Stromal cell of bone marrow (primary cell): Measurements from ENCODE around the gene SLC27A3.

Experiments
- DNase-seq: peaks from one replicate; pipeline ENCODE4 v3.0.0-alpha.2; 2012; ENCODE audit warnings: low read depth

Gene SLC27A3

DNA sequence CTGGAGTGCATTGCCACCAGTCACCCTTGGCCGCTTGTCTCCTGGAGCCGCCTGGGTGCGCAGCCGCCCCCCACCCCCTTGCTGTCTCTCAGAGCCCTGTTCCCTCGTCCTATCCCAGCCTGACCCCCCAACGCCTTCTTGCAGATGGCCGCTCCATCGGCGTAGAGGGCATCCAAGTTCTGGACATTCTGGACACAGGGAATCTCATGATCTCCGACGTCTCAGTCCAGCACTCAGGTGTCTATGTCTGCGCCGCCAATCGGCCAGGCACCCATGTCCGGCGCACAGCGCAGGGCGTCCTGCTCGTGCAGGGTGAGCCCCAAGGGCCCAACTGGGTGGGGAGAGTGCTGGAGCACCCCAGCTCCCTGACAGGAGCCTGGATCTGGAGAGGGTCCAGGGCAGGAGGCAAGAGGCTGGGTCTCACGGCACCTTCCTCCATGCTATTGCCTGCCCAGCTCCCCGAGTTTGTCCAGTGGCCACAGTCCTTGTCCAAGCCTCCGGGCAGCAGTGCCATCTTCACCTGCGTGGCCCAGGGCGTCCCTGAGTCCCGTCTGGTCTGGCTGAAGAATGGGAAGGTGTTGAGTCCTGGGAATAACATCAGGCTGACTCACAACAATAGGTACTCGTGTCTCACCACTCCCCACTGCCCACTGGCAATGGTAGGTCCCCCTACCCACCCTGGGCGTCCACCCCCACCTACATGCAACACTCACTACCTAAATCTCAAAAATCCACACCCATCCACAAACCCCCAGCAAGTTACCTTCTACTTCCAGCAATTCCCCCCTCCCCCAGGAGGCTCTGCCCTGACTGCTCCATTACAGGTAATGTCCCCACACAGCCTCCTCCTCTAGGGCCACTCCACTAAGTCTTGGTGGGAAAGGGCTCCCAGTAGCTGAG, 24.6 kb downstream of the SLC27A3 start:
- DNase-seq = no peak

DNA sequence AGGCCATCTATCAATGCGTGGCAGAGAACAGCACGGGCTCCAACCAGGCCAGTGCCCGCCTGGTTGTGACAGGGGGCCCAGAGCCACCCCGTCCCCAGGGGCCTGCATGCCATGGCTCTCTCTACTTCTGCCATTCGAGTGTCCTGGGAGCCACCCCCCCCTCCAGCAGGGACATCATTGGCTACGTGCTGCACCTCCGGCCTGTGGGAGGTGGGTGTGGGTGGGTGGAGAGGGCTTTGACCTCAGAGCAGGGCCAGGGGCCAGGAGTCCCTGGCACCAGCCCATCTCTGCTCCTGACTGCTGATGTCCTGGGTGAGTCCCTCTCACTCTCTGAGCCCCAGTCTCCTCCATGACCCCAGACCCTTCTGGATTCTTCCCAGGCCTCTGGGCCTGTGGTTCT, 25.3 kb downstream of the SLC27A3 start:
- no peak for DNase-seq

DNA sequence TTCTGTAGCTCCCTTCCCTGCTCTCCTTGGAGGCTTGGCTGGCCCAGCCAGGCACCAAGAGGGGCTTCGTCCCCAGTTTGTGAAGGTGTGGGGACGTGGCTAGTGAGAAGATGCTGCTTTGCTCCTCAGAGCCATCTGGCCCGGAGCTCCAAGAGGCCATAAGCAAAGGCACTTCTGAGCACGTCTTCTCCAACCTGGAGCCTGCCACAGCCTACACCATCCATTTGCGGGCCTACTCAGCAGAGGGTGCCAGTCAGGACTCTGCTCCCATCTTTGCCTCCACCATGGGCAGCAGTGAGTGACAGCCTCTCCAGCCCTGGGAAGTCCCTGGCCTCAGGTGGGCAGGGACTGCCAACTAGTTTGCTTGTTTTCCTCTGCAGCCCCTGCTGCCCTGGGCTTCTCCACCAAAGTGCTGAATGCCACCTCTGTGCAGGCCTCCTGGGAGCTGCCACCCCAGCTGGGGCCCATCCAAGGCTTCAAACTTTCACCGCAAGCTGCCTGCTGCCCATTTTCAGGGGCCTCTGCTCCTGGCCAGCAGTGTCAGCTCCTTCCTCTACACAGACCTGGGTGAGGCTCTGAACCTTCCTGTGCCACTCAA, 25.9 kb downstream of the SLC27A3 start:
- DNase-seq = no peak

DNA sequence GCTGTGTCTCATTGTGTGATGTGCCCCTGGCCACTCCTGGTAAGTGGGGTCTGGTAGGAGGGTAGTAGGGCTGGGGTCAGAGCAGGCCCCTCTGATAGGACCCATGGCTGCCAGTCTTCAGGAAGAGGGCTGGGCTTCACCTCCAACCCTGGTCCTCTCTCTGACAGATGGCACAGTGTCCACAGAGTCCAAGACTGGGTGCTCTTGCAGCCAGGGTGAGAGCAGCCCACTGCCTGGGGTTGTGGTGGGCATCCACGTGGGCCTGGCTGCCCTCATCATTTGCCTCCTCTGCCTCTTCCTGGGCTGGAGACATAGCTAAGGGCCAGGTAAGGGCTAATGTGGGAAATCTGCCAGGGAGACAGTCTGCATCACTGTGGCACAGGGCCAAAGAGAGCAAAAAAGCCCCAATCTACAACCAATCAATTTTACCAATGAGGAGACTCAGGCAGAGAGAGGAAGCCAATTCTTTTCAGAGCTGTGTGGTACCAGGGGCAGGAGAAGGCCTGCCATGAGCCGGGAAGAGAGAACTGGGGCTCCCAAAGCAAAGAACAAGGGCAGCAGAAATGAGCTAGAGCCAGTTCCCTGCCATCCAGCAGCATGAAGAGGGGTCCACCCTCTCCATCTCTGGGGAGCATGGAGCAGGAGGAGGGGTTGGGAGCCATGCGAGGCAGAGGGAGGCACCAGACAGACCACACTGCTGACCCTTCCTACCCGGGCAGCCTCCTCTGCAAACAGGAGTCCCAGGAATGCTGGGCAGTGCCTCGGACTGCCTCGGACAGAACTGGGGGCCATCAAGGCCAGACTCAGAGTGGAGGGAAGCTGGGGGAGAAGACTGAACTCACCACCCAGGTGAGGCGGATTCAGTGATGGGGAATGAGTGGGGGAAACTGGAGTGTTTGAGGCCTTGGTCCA, 26.8 kb downstream of the SLC27A3 start:
- DNase-seq = no peak

DNA sequence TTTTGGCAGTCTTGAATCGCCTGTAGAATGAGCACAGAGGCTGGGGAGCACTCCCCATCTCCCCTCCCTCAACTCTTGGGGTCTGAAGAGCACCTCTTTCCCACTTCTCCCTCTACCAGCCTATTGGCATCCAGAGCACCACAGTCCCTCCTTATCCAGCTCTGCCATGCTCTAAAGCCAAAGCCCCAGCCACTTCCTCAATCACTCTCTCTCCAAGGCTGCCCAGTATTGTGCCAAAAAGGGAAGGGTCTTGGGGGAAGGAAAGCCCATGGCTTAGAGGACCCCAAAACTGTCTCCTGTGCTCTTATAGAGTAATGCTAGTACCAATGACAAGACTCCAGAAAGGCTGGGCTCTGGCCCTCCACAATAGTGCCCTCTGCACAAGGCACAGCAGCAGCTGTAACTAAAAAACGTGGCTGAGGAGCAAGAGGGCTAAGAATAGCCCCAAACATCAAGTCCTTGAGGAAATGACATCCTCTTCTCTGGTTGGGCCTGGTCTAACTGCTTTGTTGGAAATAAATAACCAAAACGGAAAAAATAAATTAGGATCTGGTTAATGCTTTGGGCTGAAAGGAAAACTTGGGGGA, 28.4 kb downstream of the SLC27A3 start:
- DNase-seq = no peak

DNA sequence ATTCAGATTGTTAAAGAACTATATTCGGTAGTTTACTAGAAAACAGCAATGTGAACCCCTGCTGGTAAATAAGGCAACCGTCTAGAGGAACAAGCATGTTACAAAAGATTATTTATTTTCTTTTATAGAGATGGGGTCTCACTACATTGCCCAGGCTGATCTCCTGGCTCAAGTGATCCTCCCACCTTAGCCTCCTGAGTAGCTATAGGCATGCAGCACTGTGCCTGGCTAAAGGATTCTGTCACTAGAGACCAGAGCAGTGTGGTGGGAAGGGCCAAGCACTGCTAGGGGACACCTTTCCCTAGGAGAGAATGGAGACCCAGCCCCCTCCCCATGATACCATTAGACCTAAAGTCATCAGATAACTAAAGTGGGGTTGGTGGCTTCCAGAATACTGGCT, 28.9 kb downstream of the SLC27A3 start:
- DNase-seq = no peak

DNA sequence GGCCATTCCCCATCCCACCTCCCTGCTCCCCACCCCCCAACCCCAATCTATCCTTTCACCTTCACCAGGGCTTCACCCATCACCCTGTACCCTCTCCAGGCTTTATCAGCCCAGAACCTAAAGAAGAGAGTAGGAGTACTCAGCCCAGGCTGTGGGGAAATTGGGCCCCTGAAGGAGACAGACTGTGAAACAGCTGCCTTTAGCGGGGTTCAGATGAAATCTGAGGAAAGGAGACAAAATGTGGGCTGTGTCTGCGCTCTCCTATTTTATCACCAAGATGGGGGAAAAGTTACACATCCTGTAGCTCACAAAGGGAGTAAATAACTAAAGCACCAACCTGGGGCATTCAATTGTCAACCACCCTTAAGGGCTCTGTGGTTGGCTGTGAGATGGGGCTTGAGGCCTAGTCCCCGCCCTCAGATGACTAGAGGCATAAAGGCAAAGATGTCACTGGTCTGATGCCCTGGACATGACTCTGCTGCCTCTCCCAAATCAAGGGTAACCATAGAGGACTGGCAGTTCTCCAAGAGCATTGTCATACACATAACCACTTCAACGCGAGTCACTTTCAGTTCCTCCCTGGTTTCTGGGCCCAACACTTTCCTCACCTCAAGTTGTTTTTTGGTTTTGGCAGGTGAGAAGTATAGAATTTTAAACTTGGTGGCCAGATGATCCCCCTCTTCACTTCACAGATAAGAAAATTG, 30.0 kb downstream of the SLC27A3 start:
- DNase-seq = peak; percentile 88

DNA sequence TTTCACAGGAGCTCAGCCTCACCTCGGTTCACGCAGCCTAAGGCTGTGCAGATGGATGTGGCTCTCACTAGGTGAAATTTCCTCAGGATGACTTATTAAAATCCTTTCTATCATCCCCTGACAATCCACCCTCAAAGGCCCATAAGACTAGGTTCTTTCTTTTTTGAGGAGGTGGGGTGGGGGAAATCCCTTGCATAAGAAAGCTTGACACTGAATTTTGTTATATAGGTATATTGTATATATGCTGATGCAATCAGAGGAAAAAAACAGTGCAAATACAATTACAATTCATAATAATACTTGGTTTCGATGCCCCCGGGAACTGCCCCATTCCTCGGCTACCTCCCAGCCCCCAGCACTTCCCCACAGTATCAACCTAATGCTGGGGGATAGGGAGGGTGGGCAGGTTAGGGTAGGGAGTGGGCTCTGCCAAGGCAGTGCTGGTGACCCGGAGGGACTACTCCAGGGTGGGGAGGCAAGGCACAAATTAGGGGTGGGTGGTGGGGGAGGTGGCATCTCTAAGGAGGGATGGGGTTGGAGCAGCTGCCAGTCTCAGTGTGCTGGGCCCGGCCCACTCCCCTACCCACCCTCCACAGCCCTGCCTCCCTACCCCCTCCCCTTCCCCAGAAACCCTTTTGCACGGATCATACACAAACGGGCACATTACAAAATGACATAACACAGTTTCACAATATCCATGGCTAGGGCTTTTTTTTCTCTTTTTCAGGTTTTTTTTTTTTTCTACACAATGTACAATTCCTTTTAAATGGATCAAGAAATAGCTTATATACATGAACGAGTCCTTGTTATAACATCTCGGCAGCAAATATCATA, 30.9 kb downstream of the SLC27A3 start:
- DNase-seq = no peak

DNA sequence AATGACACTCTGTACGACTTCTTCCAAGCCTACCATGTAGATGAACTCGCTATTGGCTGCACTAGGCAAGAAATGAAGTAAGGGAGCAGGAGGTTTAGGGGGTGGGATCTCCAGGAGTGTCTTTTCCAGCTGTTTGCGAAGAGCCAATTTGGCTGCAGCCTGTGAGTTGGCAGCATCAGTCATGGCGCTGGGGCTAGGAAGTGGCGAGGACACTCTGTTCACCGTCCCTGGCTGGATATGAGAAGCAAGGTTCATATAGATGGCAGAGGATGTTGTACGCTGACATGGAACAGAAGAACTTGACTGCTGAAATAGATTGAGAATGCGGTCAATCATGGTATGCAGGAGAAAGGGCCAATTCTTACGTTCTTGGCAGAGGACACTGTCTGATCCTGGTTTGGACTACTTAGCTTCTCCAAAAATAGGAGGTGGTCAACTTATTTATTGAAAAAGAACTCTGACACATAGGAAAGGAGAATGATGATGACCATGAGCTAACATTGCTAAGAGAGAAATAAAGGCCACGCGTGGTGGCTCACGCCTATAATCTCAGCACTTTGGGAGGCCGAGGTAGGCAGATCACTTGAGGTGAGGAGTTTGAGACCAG, 41.2 kb downstream of the SLC27A3 start:
- peak; percentile 8 for DNase-seq

DNA sequence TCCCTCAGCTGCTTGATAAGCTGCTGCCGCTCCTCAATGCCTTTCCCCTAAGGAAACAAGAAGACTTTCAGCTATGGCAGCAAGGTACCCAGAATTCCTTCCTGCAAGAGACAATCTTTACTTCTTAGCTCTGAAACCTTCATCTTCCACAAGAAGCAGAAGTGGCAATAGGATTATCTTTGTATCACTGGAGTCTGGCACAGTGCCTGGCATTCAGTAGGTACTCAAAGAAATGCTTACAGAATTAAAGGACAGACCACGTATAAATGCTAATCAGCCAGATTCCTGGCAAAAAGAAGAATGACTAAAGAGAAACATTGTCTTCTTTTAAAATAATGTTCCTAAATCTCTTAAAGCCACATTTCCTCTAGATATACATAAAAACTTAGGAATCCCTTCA, 43.7 kb downstream of the SLC27A3 start:
- DNase-seq = no peak

DNA sequence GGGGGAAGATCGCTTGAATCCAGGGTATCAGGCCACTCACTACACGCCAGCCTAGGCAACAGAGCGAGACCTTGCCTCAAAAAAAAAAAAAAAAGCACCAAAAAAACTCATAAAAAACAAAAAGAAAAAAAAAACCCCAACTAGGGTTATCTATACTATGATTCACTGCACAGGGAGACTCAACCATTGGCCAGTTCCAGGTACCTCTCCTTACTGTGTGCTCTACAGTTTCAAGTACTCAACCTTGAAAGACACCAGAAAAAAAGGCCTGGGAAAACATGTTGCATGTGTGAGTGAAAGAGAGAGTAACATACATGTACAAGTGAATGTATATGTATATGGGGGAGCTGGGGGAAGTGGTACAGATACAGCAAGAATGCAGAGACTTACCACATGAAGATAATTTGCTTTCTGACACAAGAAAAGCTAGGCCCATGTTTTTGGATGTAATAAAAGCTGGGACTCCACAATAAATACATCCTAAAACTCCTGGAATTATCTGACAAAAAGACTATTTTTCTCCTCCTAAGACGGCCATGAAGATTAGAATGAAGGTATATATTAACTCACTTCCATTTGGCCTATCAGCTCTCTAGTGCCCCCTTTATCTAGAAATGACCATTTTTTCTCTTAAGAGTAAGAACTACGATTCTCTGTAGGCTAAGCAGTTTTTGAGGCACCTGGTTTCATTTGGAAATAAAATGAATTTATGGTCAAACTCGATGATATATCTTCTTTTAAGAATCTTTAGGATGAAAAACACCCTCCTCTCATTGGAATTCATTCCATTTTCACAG, 52.2 kb downstream of the SLC27A3 start:
- DNase-seq = no peak
